Thyroid gland (tissue), 4 donors: ENCODE data around the gene DPF1. TPM values are rescaled to one million over a fixed set of nuclear protein-coding genes. Genes with fewer than 3 reads are reported as not detected.
A peak's percentile ranks its signal among the peaks of the same experiment; 100 is the strongest.

ENCODE experiments used
- DNase-seq, 2 donors: peaks; one replicate each; pipeline ENCODE4 v3.0.0-alpha.2; 2019
- H3K27ac ChIP-seq, 3 donors: fragments of 200-600 bp; sonication (generic); 1 replicate in 2 of 3; 2 replicates in 1 of 3; pipeline ENCODE4 v1.5.1; 2016 to 2019; ENCODE audit warnings: mild to moderate bottlenecking in 1 of 3, moderate library complexity in 1 of 3
- H3K27me3 ChIP-seq: fragments of 200-600 bp; sonication (generic); one replicate; pipeline ENCODE4 v1.5.1; 2019
- H3K36me3 ChIP-seq, 2 donors: fragments of 200-600 bp; sonication (generic); one replicate each; pipeline ENCODE4 v1.5.1; 2016 to 2019
- H3K4me1 ChIP-seq, 2 donors: fragments of 200-600 bp; sonication (generic); one replicate each; pipeline ENCODE4 v1.5.1; 2017 to 2019
- H3K4me3 ChIP-seq, 3 donors: fragments of 200-600 bp; sonication (generic); replicated peaks in 1 of 3; 1 replicate in 2 of 3; 2 replicates in 1 of 3; pipeline ENCODE4 v1.5.1; 2016; ENCODE audit warnings: mild to moderate bottlenecking in 1 of 3
- H3K9me3 ChIP-seq: fragments of 200-600 bp; sonication (generic); one replicate; pipeline ENCODE4 v1.5.1; 2017
- CTCF ChIP-seq, 6 experiments: fragments of 200-600 bp in 3 of 6; fragments of 450-650 bp in 3 of 6; sonication (generic) in 3 of 6; IDR thresholded peaks; one replicate each; pipeline ENCODE4 v1.5.1; 2016 to 2019; ENCODE audit warnings: antibody characterized with exemption in 6 of 6, mild to moderate bottlenecking in 2 of 6, inconsistent platforms in 1 of 6, moderate library complexity in 1 of 6
- POLR2A ChIP-seq, 2 donors: fragments of 450-650 bp; IDR thresholded peaks; one replicate each; pipeline ENCODE4 v1.6.1; 2017; ENCODE audit warnings: antibody characterized with exemption in 2 of 2, mild to moderate bottlenecking in 2 of 2, moderate library complexity in 1 of 2
- WGBS, 2 donors: methylation state at CpG; one replicate each; pipeline ENCODE4 v1.1.5; 2017; 5-methylcytosine and 5-hydroxymethylcytosine counted together
- intact Hi-C: fragments of 100-400 bp; cut with DNase I; formaldehyde crosslinking; loops from one replicate; pipeline ENCODE4 v1.15.1; 2023
- total RNA-seq, 4 donors: library from RNA; depleted of rRNA; stranded (reverse); fragments of >200 nt; gene quantifications; one replicate each; pipeline ENCODE4 v1.2.3, GENCODE V29; 2016

Gene DPF1
- total RNA-seq, 4 donors from 2014 or later = not detected

- TF ChIP-seq CTCF (IDR thresholded peaks at IDR 0.05) = no peak
- no peak for TF ChIP-seq POLR2A (IDR thresholded peaks at IDR 0.05)
- Histone ChIP-seq H3K27ac (no peak overlapping the region), H3K9me3 (no peaks in the 10 kb centered on the region), H3K36me3 (no peaks in the 10 kb centered on the region), H3K27me3 (no peaks in the 10 kb centered on the region), H3K4me3 (no peak overlapping the region), H3K4me1 (no peaks in the 10 kb centered on the region)
- intact Hi-C loops = no loop called here
- DNase-seq = no peak
- 86 to 87% methylated on average over 5 to 6 of the region's 6 CpGs for WGBS, 2 donors
Observed at GRCh38 chr19:38175422-38175821, 48.6 kb downstream of the DPF1 start.

DNA sequence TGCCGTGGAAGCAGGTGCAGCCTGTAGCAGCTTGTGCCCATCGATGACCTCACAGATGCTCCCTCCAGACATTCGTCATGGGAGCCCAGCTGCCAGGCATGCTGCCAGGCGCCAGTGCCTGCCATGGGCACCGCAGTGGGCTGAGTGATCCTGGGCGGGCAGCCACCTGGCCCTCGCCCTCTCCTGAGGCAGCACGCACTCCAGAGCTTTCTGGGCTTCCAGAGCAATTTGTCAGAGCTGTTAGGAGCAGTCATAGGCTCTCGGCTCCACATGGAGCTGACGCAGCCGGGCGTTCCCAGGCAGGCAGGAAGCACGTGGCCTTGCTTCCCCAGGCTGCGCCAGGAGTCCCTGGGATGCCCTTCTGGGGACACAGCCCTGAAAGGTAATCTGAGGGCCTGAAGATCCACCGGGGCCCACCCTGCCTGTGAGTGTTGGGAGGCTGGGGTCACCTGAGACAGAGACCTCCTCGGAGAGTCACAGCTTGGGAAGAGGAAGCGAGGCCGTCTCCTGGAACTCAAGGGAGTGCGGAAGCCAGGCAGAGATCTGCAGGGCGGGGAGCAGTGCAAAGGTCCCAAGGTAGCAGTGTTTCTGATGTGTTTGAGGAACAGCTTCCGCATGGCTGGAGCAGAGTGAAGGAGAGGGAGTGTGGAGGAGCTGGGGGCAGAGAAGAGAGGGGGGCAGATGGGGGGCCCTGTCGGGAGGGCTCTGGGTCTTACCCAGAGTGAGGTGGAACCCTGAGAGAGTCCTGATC, 50.6 kb downstream of the DPF1 start:
- WGBS, 2 donors = 89 to 93% methylated on average over 8 to 19 of the region's 22 CpGs

DNA sequence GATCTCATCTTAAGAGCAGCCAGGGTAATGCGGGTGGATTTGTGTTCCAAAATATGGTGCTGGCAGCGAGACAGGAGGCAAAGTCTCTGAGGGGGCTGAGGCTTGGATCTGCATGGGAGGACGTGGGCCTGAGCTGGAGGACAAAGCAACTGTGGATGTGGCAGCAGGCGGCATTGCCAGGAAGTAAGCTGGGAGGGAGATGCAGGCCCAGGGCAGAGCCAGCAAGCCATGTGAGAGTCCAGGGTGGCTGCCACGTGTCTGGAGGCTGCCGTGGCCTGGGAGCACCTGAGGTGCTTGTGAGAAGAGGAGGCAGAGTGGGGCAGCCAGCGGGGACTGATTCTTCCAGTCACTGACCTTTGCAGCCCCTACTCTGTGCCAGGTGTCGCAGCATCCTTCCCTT, 52.0 kb downstream of the DPF1 start:
- H3K27ac ChIP-seq = no peak overlapping the region
- intact Hi-C loops = no loop called here

More for the DNA sequence above, 50.6 kb downstream of the DPF1 start:
- peak; percentile 38 to 60 for DNase-seq
- intact Hi-C loops = no loop called here
- Histone ChIP-seq H3K4me1 (no peaks in the 10 kb centered on the region), H3K9me3 (no peaks in the 10 kb centered on the region), H3K27me3 (no peaks in the 10 kb centered on the region), H3K4me3 (no peak overlapping the region), H3K36me3 (no peaks in the 10 kb centered on the region), H3K27ac (no peak overlapping the region)
- TF ChIP-seq POLR2A (IDR thresholded peaks at IDR 0.05) = no peak
- TF ChIP-seq CTCF (IDR thresholded peaks at IDR 0.05) = no peak

DNA sequence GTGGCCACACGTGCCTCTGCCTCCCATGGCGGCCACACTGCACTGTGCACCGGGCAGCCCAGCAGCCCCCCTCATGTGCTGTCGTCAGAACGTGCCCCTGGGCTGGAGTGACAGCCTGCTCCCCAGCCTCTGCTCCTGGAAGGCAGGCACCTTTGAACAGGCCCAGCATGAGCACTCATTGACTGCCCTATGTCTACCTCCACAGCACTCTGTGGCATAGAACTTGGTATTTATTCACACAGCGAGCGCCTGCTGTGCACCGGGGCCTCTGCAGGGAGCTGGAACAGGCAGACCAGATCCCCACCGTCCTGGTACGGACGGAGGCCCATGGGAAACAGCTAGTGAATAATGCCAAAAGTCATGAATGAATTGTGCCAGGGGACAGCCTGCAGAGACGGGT, 53.7 kb downstream of the DPF1 start:
- Histone ChIP-seq H3K27ac (no peak overlapping the region), H3K4me1 (no peaks in the 10 kb centered on the region), H3K9me3 (no peaks in the 10 kb centered on the region), H3K4me3 (no peak overlapping the region), H3K36me3 (peaks cover 1 to 16% of the 10 kb centered on the region in 2 donors), H3K27me3 (no peaks in the 10 kb centered on the region)
- 89 to 96% methylated on average over 7 to 11 of the region's 12 CpGs for WGBS, 2 donors
- no peak for TF ChIP-seq POLR2A (IDR thresholded peaks at IDR 0.05)
- no peak for TF ChIP-seq CTCF (IDR thresholded peaks at IDR 0.05)
- intact Hi-C loops = no loop called here
- no peak for DNase-seq

More for the DNA sequence above, 52.0 kb downstream of the DPF1 start:
- Histone ChIP-seq H3K4me3 (no peak overlapping the region), H3K27me3 (no peaks in the 10 kb centered on the region), H3K9me3 (no peaks in the 10 kb centered on the region), H3K4me1 (no peaks in the 10 kb centered on the region), H3K36me3 (peaks cover 0 to 4% of the 10 kb centered on the region in 2 donors)
- no peak for TF ChIP-seq CTCF (IDR thresholded peaks at IDR 0.05)
- TF ChIP-seq POLR2A (IDR thresholded peaks at IDR 0.05) = no peak
- DNase-seq = no peak
- 96 to 97% methylated on average over 5 to 7 of the region's 8 CpGs for WGBS, 2 donors

- Histone ChIP-seq H3K27me3 (no peaks in the 10 kb centered on the region), H3K27ac (no peak overlapping the region), H3K9me3 (no peaks in the 10 kb centered on the region), H3K4me1 (no peaks in the 10 kb centered on the region), H3K36me3 (peaks cover 13 to 33% of the 10 kb centered on the region in 2 donors), H3K4me3 (no peak overlapping the region)
- no peak for DNase-seq
- 90 to 94% methylated on average over 4 of the region's 4 CpGs for WGBS, 2 donors
- TF ChIP-seq POLR2A (IDR thresholded peaks at IDR 0.05) (no peak), CTCF (IDR thresholded peaks at IDR 0.05) (no peak)
- intact Hi-C loops = no loop called here
Observed at GRCh38 chr19:38168637-38169036, 55.4 kb downstream of the DPF1 start.
